ENCODE measurements around the gene SDK2. TPM values are rescaled to one million over a fixed set of nuclear protein-coding genes. Genes with fewer than 3 reads are reported as not detected.

The SDK2 gene
- total RNA-seq, 4 donors from 2014 or later, result under 0.01 to 0.49 (median 0.08) TPM

DNA sequence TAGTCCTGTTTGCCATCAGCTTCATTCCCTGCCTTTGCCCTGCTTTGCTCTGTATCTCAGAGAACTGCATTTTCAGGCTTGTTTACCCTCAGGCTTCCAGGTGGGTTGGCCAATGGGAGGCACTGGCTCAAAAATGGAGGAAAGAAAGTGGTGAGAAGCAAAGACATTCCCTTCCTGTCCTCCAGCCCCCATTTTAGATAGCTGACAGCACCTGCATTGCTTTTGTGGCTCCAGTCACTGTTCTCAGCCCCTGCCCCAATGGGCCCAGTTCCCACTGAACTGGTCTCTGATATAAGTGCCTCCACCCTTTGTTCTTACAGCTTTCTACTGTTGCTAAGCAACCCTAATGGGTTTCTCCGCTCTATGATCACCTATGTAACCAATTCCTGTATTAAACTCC, 19.4 kb upstream of the SDK2 start:
- TF ChIP-seq, protein P1, sequence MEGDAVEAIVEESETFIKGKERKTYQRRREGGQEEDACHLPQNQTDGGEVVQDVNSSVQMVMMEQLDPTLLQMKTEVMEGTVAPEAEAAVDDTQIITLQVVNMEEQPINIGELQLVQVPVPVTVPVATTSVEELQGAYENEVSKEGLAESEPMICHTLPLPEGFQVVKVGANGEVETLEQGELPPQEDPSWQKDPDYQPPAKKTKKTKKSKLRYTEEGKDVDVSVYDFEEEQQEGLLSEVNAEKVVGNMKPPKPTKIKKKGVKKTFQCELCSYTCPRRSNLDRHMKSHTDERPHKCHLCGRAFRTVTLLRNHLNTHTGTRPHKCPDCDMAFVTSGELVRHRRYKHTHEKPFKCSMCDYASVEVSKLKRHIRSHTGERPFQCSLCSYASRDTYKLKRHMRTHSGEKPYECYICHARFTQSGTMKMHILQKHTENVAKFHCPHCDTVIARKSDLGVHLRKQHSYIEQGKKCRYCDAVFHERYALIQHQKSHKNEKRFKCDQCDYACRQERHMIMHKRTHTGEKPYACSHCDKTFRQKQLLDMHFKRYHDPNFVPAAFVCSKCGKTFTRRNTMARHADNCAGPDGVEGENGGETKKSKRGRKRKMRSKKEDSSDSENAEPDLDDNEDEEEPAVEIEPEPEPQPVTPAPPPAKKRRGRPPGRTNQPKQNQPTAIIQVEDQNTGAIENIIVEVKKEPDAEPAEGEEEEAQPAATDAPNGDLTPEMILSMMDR (IDR thresholded peaks at IDR 0.05; ENCODE audit: low read depth), result no peak

DNA sequence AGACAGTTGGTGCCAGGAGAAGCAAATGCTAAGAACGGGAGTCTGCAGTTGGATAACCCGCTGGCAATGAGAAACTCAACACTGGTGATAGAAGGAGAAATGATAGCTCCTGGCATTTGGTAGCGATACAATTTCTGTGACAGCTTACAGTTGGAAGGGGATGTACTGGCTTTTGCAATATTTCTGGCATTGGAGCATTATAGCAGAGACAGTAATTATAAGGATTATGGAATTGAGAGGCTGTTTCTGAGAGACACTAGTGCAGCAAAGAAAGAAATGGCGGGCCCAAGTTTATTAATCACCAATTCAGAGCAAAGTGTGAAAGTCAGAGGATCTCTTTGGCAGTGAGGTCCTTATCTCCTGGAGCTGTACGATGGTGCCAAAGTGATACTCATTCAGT, 16.1 kb upstream of the SDK2 start:
- TF ChIP-seq, protein P1 (IDR thresholded peaks at IDR 0.05; ENCODE audit: low read depth), result no peak

DNA sequence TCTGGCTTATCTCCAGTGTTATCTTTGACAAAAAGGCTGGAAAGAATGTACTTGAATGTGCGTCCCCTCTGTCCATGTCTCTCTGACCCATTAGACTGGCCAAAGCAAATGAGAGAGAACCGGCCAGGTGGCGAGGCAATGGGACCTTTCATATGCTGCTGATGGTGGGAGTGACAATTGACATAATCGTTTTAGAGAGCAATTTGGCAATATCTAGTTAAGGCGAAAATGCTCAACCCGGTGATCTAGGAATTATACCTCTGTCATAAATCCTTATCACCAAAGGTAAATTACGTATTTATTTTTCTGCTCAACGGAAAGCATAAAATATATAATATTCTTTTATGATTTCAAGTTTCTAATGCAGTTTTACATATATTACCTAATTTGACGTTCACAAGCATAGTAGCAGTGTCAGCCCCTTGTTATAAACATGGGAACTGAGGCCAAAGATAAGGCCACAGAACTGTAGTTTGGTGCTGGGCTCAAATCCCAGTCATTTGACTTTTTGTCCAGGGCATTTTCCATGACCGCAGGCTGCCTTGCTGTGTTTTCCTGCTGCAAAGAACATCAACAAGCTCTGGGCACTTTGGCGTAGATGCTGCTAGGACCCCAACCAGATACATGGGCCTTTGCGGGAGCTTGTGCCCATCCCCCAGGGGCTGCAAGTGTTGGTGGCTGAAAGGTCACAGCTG, 14.7 kb upstream of the SDK2 start:
- TF ChIP-seq, protein P1 (IDR thresholded peaks at IDR 0.05; ENCODE audit: low read depth), result no peak

DNA sequence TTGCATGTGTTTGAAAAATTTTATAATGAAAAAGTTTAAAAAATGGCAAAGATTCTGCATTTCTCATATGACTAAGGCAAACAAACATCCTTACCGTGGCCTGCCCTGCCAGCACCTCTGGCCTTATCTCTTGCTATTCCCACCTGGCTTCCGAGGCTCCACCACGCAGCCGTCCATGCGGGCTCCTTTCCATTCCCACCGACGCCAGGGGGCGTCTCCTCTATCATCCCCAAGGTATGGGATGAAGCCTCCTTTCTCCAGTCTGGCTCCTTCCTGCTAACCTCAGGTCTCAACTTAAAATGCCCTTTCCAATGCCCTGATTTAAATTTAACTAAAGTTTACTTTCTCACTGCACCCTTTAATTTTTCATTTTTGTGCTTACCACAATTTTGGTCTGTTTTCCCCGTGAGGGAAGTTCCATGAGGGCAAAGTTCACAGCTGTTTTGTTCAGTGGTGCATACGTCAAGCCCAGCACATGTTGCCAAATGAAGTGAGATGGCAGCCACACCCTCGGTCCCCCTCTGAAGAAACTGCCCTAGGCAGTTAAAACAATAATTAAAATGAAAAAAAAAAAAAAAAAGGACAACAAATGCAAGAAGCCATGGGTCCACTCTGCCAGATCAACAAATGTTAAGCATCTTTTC, 13.3 kb upstream of the SDK2 start:
- TF ChIP-seq, protein P1 (IDR thresholded peaks at IDR 0.05; ENCODE audit: low read depth), result no peak

DNA sequence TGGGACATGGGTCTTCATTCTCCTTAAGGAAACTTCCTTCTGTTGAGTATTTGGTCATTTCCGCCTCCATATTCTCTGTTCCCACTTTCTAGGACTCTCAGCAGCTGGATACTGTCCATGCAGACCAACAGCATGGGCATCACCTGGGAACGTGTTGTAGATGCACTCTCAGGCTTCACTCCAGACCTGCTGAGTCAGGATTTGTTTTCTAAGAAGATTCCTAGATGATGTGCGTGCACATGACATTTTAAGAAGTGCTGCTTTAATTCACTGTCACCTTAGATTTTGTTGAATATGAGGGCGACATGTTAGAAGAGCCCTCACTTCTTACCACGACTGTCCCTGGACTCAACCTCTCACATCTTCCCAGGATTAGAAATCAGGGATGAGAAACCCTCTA, 10.0 kb upstream of the SDK2 start:
- TF ChIP-seq, protein P1 (IDR thresholded peaks at IDR 0.05; ENCODE audit: low read depth), result no peak

DNA sequence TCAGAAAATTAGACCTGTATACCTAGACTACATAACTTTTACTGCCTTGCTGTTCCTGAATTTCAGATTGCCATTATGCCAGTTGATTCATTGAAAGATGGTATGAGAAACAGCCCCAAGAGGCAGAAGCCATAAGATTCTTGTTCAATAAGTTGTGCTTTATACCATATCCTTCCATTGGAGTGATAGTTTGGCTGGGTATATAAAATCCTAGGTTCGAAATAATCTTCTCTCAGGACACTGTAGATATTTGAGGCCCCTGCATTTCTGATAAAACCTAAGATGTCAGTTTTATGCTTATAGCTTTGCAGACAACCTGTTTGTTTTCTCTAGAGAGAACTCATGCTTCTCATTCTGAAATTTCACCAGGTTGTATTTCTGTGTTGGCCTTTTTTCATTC, 9.6 kb upstream of the SDK2 start:
- TF ChIP-seq, protein P1 (IDR thresholded peaks at IDR 0.05; ENCODE audit: low read depth), result no peak

DNA sequence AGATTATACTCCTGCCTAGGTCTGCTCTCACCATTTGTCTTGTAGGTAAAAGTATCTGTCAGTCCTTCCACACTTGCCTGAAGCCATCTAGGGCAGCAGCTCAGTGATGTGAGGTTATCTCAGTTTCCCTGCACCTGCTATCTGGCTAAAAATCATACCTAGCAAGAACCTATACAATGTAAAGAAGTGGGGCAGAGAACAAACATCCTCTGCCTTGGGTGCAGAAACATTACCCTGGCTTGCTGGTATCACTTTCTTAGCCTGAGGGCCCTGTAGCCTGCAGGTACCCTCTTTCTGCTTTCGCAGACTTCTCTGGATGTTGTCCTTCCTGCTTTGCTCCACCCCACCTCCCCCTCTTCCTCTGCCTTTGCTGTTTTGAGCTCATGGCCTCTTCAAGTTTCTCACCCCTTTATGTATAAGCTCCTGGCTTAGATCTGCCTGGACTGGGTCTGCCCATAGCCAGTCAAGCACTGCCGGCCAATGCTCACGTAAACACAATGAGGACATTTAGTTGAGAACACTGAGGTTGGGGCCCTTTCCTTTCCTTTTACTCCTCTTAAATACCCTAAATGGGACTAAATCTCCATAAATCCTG, 8.7 kb upstream of the SDK2 start:
- TF ChIP-seq, protein P1 (IDR thresholded peaks at IDR 0.05; ENCODE audit: low read depth), result no peak
